HepG2 (cell line): Measurements from ENCODE around the gene INF2. TPM values are rescaled to one million over a fixed set of nuclear protein-coding genes. Genes with fewer than 3 reads are reported as not detected.

ENCODE experiments used
- ATAC-seq: fragments of 200-7000 bp; cut with Tn5 transposase; 3 replicates; pipeline ENCODE4 v1.9.1; 2020; ENCODE audit warnings: mild to moderate bottlenecking, moderate library complexity
- BruUV-seq: library from RNA; stranded (reverse); fragments of 400-500 nt; replicated peaks from 2 replicates; lab custom pipeline; 2021; lab: Mats Ljungman, UMichigan
- CTCF ChIA-PET: fragments of 300-600 bp; formaldehyde crosslinking; extraction: SDS; loops from one replicate; lab custom pipeline; 2021; ENCODE audit warnings: low total read pairs, inconsistent platforms, low intra/inter-chr PET ratio; lab: Yijun Ruan, JAX
- POLR2A ChIA-PET: fragments of 350-600 bp; sonication (Branson Sonifier 250); formaldehyde crosslinking; loops from one replicate; lab custom pipeline; 2020; ENCODE audit warnings: antibody characterized with exemption, inconsistent platforms; lab: Yijun Ruan, JAX
- DNase-seq: peaks from one replicate; pipeline ENCODE4 v3.0.0-alpha.2; 2015; ENCODE audit warnings: low spot score
- FAIRE-seq: peaks from 3 replicates; lab custom pipeline; 2011; peaks lifted over from hg19 to GRCh38; lab: Jason Lieb, UNC
- H2AFZ ChIP-seq: one replicate; pipeline ENCODE4 v1.6.1; 2011; ENCODE audit warnings: low read length, inconsistent platforms
- H3K27ac ChIP-seq: fragments of 300-600 bp; 3 replicates; pipeline ENCODE4 v1.8.0; 2011; ENCODE audit warnings: mixed run types, mild to moderate bottlenecking, mixed read lengths, low read length, inconsistent platforms; ENCODE audit not compliant: insufficient read depth; ENCODE audit errors: extremely low read length
- H3K27me3 ChIP-seq, 2 experiments: fragments of 200-600 bp in 1 of 2; 2 replicates in 1 of 2; 3 replicates in 1 of 2; pipeline versions ENCODE4 v1.6.0 to v1.8.0; 2011; ENCODE audit warnings: low read length in 2 of 2, mild to moderate bottlenecking in 2 of 2, moderate library complexity in 2 of 2, inconsistent platforms in 1 of 2; ENCODE audit not compliant: insufficient read depth in 2 of 2, control insufficient read depth in 1 of 2
- H3K36me3 ChIP-seq, 2 experiments: fragments of 200-600 bp in 1 of 2; replicated peaks in 1 of 2; 2 replicates in 1 of 2; 3 replicates in 1 of 2; pipeline versions ENCODE4 v1.5.1 to v1.8.0; 2011; ENCODE audit warnings: low read length in 2 of 2, inconsistent platforms in 1 of 2; ENCODE audit not compliant: insufficient read depth in 2 of 2, control insufficient read depth in 1 of 2
- H3K4me1 ChIP-seq: 2 replicates; pipeline ENCODE4 v1.5.1; 2012; ENCODE audit warnings: low read length, inconsistent platforms; ENCODE audit not compliant: insufficient read depth
- H3K4me2 ChIP-seq: 2 replicates; pipeline ENCODE4 v1.6.0; 2011; ENCODE audit warnings: low read depth, low read length, inconsistent platforms
- H3K4me3 ChIP-seq, 3 experiments: fragments of 200-600 bp in 1 of 3; sonication (generic), shearing (Covaris generic) in 1 of 3; replicated peaks in 1 of 3; 2 replicates each; pipeline ENCODE4 v1.5.1; 2011 to 2016; ENCODE audit warnings: low read length in 3 of 3, inconsistent platforms in 2 of 3, low read depth in 2 of 3, mild to moderate bottlenecking in 2 of 3, control low read depth in 1 of 3, mixed read lengths in 1 of 3; ENCODE audit not compliant: insufficient read depth in 1 of 3
- H3K79me2 ChIP-seq: one replicate; pipeline ENCODE4 v1.6.1; 2011; ENCODE audit warnings: low read length, inconsistent platforms; ENCODE audit not compliant: insufficient read depth
- H3K9ac ChIP-seq: 2 replicates; pipeline ENCODE4 v1.6.0; 2011; ENCODE audit warnings: mild to moderate bottlenecking, low read depth, low read length, inconsistent platforms; ENCODE audit not compliant: insufficient read depth
- H3K9me3 ChIP-seq: 2 replicates; pipeline ENCODE4 v1.5.1; 2012; ENCODE audit warnings: mild to moderate bottlenecking, low read length
- H4K20me1 ChIP-seq: 2 replicates; pipeline ENCODE4 v1.6.0; 2011; ENCODE audit warnings: inconsistent platforms, mild to moderate bottlenecking, low read length, moderate library complexity; ENCODE audit not compliant: insufficient read depth
- DPF2 ChIP-seq: sonication (generic); formaldehyde crosslinking; IDR thresholded peaks from 2 replicates; pipeline ENCODE4 v1.4.0; 2020; ENCODE audit warnings: mild to moderate bottlenecking, low read depth, missing genetic modification reagents, borderline replicate concordance
- KDM5B ChIP-seq: sonication (generic); formaldehyde crosslinking; IDR thresholded peaks from 2 replicates; pipeline ENCODE4 v1.4.0; 2020; ENCODE audit warnings: missing genetic modification reagents, mild to moderate bottlenecking, borderline replicate concordance
- MEIS1 ChIP-seq: sonication (generic); formaldehyde crosslinking; IDR thresholded peaks from 2 replicates; pipeline ENCODE4 v1.9.0; 2021; ENCODE audit warnings: mild to moderate bottlenecking, missing genetic modification reagents, moderate library complexity, borderline replicate concordance
- SMARCC2 ChIP-seq: fragments of 450-650 bp; IDR thresholded peaks from 2 replicates; pipeline ENCODE4 v1.6.1; 2017; ENCODE audit warnings: antibody characterized with exemption, mild to moderate bottlenecking
- STAG1 ChIP-seq: sonication (generic); formaldehyde crosslinking; IDR thresholded peaks from 2 replicates; pipeline ENCODE4 v1.4.0; 2020; ENCODE audit warnings: missing genetic modification reagents
- XRCC5 ChIP-seq: fragments of 200-400 bp; formaldehyde crosslinking; optimal IDR thresholded peaks from 2 replicates; pipeline ENCODE3; 2017; ENCODE audit warnings: mild to moderate bottlenecking, low read length
- ZNF790 ChIP-seq: sonication (generic); formaldehyde crosslinking; IDR thresholded peaks from 2 replicates; pipeline ENCODE4 v1.8.0; 2022; ENCODE audit warnings: missing genetic modification reagents, mild to moderate bottlenecking, borderline replicate concordance
- ZSCAN25 ChIP-seq: sonication (generic); formaldehyde crosslinking; IDR thresholded peaks from 2 replicates; pipeline ENCODE4 v1.8.0; 2022; ENCODE audit warnings: mild to moderate bottlenecking, missing genetic modification reagents
- WGBS: methylation state at CpG from one replicate; pipeline ENCODE4 v1.1.6; 2017; ENCODE audit warnings: low lambda C conversion rate; 5-methylcytosine and 5-hydroxymethylcytosine counted together
- in situ Hi-C: cut with HindIII; loops from 2 replicates; pipeline ENCODE4 v1.10.0; 2017; ENCODE audit warnings: low pct_unique_long_range_greater_than_20kb; ENCODE audit not compliant: extremely low pct_ligation_motif_present
- intact Hi-C: fragments of 100-400 bp; cut with micrococcal nuclease; formaldehyde crosslinking; loops from one replicate; pipeline ENCODE4 v1.10.0; 2022; ENCODE audit not compliant: unreplicated experiment
- polyA plus RNA-seq, 8 experiments: library from polyadenylated mRNA; depleted of rRNA in 3 of 8; stranded (reverse) in 7 of 8; unstranded in 1 of 8; fragments of >200 nt; fragmentation: Illumina TruSeq in 4 of 8; extraction: Trizol in 4 of 8; gene quantifications; 2 replicates each; pipeline versions ENCODE4 v1.2.1 to v1.2.3, GENCODE V29; 2011 to 2016; ENCODE audit warnings: low read depth in 4 of 8, missing spikeins in 1 of 8, mixed read lengths in 1 of 8; ENCODE audit not compliant: insufficient read depth in 1 of 8
- total RNA-seq, 5 experiments: library from RNA; depleted of rRNA; stranded (reverse); fragments of >200 nt; fragmentation: Illumina TruSeq; extraction: Trizol; gene quantifications; 2 replicates each; pipeline ENCODE4 v1.2.3, GENCODE V29; 2016; ENCODE audit warnings: low read depth in 1 of 5
- TF ChIP-seq, protein P1 (sequence below): sonication (generic); formaldehyde crosslinking; IDR thresholded peaks from 2 replicates; pipeline ENCODE4 v1.4.0; 2020; ENCODE audit warnings: missing genetic modification reagents, low read depth, mild to moderate bottlenecking, borderline replicate concordance
- TF ChIP-seq, protein P2 (sequence below): sonication (generic); formaldehyde crosslinking; IDR thresholded peaks from 2 replicates; pipeline ENCODE4 v1.4.0; 2020; ENCODE audit warnings: missing genetic modification reagents
- TF ChIP-seq, protein P3 (sequence below), 2 experiments: sonication (generic) in 1 of 2; formaldehyde crosslinking in 1 of 2; IDR thresholded peaks; 2 replicates each; pipeline versions ENCODE4 v1.4.0 to v1.6.1; 2016 to 2020; ENCODE audit warnings: borderline replicate concordance in 1 of 2, low read depth in 1 of 2, mild to moderate bottlenecking in 1 of 2, missing genetic modification reagents in 1 of 2
- TF ChIP-seq, protein P4 (sequence below): sonication (generic); formaldehyde crosslinking; IDR thresholded peaks from 2 replicates; pipeline ENCODE4 v1.4.0; 2020; ENCODE audit warnings: missing genetic modification reagents

The INF2 gene
- total and polyA plus RNA-seq, 2 of the 13 experiments (the other 11 are each of a cell fraction or from before 2014, with no cell fraction given), result 16.4 to 26.4 TPM

DNA sequence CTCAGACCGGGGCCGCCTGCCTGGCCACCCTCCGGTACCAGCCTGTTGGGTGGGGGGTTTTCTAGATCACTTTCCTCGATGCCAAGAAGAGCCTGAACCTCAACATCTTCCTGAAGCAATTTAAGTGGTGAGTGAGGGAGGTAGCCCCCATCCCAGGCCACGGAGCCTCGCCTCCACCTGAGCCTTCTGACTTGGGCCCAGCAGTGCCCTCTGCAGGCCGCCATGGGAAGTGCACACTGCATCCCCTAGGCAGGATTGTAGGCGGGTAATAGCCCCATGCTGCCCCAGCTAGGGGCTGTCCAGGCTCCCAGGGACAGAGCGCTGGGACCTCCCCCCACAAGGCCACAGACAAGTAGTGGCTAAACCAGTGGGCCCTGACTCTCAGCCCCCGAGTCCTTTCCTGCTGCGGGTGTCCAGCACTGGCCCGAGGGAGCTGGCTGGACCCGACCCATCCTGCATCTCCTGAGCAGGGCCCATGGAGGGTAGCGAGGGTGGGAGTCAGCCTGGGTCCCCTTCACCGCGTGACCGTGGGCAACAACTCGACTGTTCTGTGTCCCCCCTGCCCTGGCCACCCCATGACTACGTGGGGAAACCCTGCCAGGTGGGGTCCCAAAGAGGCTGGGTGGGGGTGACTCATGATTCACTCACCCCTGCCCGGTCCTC is 19.3 kb downstream of the INF2 start:
- Histone ChIP-seq H3K27ac (no peak overlapping the region), H3K79me2 (no peaks in the 10 kb centered on the region), H3K4me1 (no peaks in the 10 kb centered on the region), H2AFZ (no peak overlapping the region), H3K4me2 (no peak overlapping the region), H3K27me3 (no peaks in the 10 kb centered on the region), H4K20me1 (no peaks in the 10 kb centered on the region), H3K9ac (no peak overlapping the region), H3K4me3 (no peak overlapping the region), H3K9me3 (no peaks in the 10 kb centered on the region), H3K36me3 (peaks cover 15 to 34% of the 10 kb centered on the region in 2 experiments; a peak in 3 of 5 replicates)
- CTCF ChIA-PET, result interaction anchor here (0.7 to 2.1 kb wide), 7 partner anchors 23 to 68 kb away, joined by 3 to 31 read pairs (median 3); no protein-coding TSS in a partner anchor
- in situ Hi-C loops (loop anchor here (5.0 kb wide), 1 partner anchor 56 kb away; no protein-coding TSS in a partner anchor), intact Hi-C loops (loop anchor here (1.0 kb wide), 2 partner anchors 23 to 58 kb away; no protein-coding TSS in a partner anchor)
- no TSS peak for BruUV-seq
- FAIRE-seq (peak; percentile 60), ATAC-seq (peak; percentile 75), DNase-seq (peak; percentile 35)
- 40% methylated on average over 2 of the region's 20 CpGs for WGBS
- POLR2A ChIA-PET, result interaction anchor here (0.6 to 0.9 kb wide), 2 partner anchors 24 to 43 kb away, joined by 3 to 4 read pairs; no protein-coding TSS in a partner anchor
- no peak for TF ChIP-seq DPF2 (CRISPR knock-in tag)
- TF ChIP-seq, protein P1, sequence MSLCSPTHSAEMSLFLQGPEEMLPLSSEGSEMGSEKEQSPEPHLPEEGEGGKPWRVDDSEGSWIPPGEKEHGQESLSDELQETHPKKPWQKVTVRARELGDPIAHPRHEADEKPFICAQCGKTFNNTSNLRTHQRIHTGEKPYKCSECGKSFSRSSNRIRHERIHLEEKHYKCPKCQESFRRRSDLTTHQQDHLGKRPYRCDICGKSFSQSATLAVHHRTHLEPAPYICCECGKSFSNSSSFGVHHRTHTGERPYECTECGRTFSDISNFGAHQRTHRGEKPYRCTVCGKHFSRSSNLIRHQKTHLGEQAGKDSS (CRISPR knock-in tag), result 0 out of 2 replicates have a peak, but pooled peaks have one; percentile 35
- TF ChIP-seq, protein P2, sequence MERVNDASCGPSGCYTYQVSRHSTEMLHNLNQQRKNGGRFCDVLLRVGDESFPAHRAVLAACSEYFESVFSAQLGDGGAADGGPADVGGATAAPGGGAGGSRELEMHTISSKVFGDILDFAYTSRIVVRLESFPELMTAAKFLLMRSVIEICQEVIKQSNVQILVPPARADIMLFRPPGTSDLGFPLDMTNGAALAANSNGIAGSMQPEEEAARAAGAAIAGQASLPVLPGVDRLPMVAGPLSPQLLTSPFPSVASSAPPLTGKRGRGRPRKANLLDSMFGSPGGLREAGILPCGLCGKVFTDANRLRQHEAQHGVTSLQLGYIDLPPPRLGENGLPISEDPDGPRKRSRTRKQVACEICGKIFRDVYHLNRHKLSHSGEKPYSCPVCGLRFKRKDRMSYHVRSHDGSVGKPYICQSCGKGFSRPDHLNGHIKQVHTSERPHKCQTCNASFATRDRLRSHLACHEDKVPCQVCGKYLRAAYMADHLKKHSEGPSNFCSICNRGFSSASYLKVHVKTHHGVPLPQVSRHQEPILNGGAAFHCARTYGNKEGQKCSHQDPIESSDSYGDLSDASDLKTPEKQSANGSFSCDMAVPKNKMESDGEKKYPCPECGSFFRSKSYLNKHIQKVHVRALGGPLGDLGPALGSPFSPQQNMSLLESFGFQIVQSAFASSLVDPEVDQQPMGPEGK (CRISPR knock-in tag), result peak; percentile 43; the same call in 1 of the 2 replicates
- no peak for TF ChIP-seq ZNF790 (CRISPR knock-in tag)
- TF ChIP-seq ZSCAN25 (CRISPR knock-in tag), result peak; percentile 52; the same call in 1 of the 2 replicates
- peak; percentile 53; the same call in 1 of the 2 replicates for TF ChIP-seq KDM5B (CRISPR knock-in tag)
- TF ChIP-seq, protein P3, sequence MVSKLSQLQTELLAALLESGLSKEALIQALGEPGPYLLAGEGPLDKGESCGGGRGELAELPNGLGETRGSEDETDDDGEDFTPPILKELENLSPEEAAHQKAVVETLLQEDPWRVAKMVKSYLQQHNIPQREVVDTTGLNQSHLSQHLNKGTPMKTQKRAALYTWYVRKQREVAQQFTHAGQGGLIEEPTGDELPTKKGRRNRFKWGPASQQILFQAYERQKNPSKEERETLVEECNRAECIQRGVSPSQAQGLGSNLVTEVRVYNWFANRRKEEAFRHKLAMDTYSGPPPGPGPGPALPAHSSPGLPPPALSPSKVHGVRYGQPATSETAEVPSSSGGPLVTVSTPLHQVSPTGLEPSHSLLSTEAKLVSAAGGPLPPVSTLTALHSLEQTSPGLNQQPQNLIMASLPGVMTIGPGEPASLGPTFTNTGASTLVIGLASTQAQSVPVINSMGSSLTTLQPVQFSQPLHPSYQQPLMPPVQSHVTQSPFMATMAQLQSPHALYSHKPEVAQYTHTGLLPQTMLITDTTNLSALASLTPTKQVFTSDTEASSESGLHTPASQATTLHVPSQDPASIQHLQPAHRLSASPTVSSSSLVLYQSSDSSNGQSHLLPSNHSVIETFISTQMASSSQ (IDR thresholded peaks at IDR 0.05; ENCODE audit: low read depth), result no peak
- TF ChIP-seq, protein P3 (CRISPR knock-in tag; IDR thresholded peaks at IDR 0.05; ENCODE audit: borderline replicate concordance), result 0 out of 2 replicates have a peak, but pooled peaks have one; percentile 33
- 0 out of 2 replicates have a peak, but pooled peaks have one; percentile 41 for TF ChIP-seq MEIS1 (CRISPR knock-in tag)
- TF ChIP-seq, protein P4, sequence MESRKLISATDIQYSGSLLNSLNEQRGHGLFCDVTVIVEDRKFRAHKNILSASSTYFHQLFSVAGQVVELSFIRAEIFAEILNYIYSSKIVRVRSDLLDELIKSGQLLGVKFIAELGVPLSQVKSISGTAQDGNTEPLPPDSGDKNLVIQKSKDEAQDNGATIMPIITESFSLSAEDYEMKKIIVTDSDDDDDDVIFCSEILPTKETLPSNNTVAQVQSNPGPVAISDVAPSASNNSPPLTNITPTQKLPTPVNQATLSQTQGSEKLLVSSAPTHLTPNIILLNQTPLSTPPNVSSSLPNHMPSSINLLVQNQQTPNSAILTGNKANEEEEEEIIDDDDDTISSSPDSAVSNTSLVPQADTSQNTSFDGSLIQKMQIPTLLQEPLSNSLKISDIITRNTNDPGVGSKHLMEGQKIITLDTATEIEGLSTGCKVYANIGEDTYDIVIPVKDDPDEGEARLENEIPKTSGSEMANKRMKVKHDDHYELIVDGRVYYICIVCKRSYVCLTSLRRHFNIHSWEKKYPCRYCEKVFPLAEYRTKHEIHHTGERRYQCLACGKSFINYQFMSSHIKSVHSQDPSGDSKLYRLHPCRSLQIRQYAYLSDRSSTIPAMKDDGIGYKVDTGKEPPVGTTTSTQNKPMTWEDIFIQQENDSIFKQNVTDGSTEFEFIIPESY, result peak; percentile 54; the same call in 1 of the 2 replicates
- peak; percentile 77 for TF ChIP-seq XRCC5
- peak; percentile 86 for TF ChIP-seq STAG1 (CRISPR knock-in tag)
- no peak for TF ChIP-seq SMARCC2
